ENCODE results near the gene PALD1. TPM values are rescaled to one million over a fixed set of nuclear protein-coding genes. Genes with fewer than 3 reads are reported as not detected.

Gene PALD1
- total and polyA plus RNA-seq, 2 of the 13 experiments (the other 11 are each of a cell fraction or from before 2014, with no cell fraction given), result 0.07 to 0.09 TPM

GRCh38 chr10:70557086-70557845 lies 78.7 kb downstream of the PALD1 start (continued):
- TF ChIP-seq ZNF512B (CRISPR knock-in tag; IDR thresholded peaks at IDR 0.05; ENCODE audit: borderline replicate concordance), result no peak
- TF ChIP-seq ZNF567 (CRISPR knock-in tag; IDR thresholded peaks at IDR 0.05; ENCODE audit: borderline replicate concordance), result no peak
- TF ChIP-seq LBX2 (CRISPR knock-in tag; IDR thresholded peaks at IDR 0.05; ENCODE audit: borderline replicate concordance), result no peak

DNA sequence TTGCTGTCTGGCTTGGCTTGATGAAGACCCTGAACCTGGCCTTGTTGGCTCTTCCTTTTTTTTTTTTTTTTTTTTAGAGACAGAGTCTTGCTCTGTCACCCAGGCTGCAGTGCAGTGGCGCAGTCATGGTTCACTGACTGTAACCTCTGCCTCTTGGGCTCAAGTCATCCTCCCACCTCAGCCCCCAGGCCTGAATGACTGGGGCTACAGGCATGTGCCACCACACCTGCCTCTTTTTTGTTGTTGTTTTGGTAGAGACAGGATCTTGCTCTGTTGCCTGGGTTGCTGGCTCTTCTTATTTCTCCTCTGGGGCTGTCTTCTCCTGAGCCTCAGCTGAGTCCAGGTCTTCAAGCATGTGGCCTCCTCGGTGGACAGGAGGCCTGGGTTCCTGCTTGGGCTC lies 79.3 kb downstream of the PALD1 start:
- Histone ChIP-seq H2AFZ (ENCODE audit: low read length) (no peak overlapping the region), H3K9ac (ENCODE audit: insufficient read depth, low read depth, low read length) (no peak overlapping the region), H3K4me3 (replicated peaks in 1 of 3; ENCODE audit: insufficient read depth in 1 of 3, low read depth in 2 of 3, low read length in 3 of 3) (no peak overlapping the region), H3K9me3 (ENCODE audit: low read length) (no peaks in the 10 kb centered on the region), H3K27me3 (ENCODE audit: control insufficient read depth in 1 of 2, insufficient read depth in 2 of 2, low read length in 2 of 2) (peaks cover 2 to 3% of the 10 kb centered on the region in 2 experiments; a peak in 2 of 5 replicates), H3K79me2 (ENCODE audit: insufficient read depth, low read length) (no peaks in the 10 kb centered on the region), H3K27ac (ENCODE audit: extremely low read length, insufficient read depth, low read length) (no peak overlapping the region), H4K20me1 (ENCODE audit: insufficient read depth, low read length) (no peaks in the 10 kb centered on the region), H3K4me1 (ENCODE audit: insufficient read depth, low read length) (peaks cover 11% of the 10 kb centered on the region; the same call in 1 of the 2 replicates), H3K4me2 (ENCODE audit: low read depth, low read length) (no peak overlapping the region), H3K36me3 (replicated peaks in 1 of 2; ENCODE audit: control insufficient read depth in 1 of 2, insufficient read depth in 2 of 2, low read length in 2 of 2) (no peaks in the 10 kb centered on the region)
- ATAC-seq, result no peak
- WGBS (ENCODE audit: low lambda C conversion rate), result 47% methylated on average over 2 of the region's 2 CpGs
- CTCF ChIA-PET (ENCODE audit: low intra/inter-chr PET ratio, low total read pairs), result no interaction called here
- POLR2A ChIA-PET, result no interaction called here
- BruUV-seq (replicated peaks), result no TSS peak
- in situ Hi-C loops (cut with HindIII; ENCODE audit: extremely low pct_ligation_motif_present, low pct_unique_long_range_greater_than_20kb), result loop anchor here (10.0 kb wide), 1 partner anchor 327 kb away; the partner anchor contains the start of gene PCBD1
- no peak for DNase-seq (ENCODE audit: low spot score)
- FAIRE-seq, result no peak
- intact Hi-C loops (cut with micrococcal nuclease; ENCODE audit: unreplicated experiment), result loop anchor here (10.0 kb wide), 1 partner anchor 117 kb away; the partner anchor contains the start of gene ADAMTS14
- TF ChIP-seq POGZ (CRISPR knock-in tag; IDR thresholded peaks at IDR 0.05), result no peak
- TF ChIP-seq HHEX (CRISPR knock-in tag; IDR thresholded peaks at IDR 0.05), result no peak
- TF ChIP-seq MAFK (conservative IDR thresholded peaks at IDR 0.05 in 1 of 2, IDR thresholded peaks at IDR 0.05 in 1 of 2; ENCODE audit: low read length in 2 of 2), result no peak
- TF ChIP-seq, protein P1, sequence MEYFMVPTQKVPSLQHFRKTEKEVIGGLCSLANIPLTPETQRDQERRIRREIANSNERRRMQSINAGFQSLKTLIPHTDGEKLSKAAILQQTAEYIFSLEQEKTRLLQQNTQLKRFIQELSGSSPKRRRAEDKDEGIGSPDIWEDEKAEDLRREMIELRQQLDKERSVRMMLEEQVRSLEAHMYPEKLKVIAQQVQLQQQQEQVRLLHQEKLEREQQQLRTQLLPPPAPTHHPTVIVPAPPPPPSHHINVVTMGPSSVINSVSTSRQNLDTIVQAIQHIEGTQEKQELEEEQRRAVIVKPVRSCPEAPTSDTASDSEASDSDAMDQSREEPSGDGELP (IDR thresholded peaks at IDR 0.05; ENCODE audit: borderline replicate concordance, low read depth), result no peak
- no peak for TF ChIP-seq LBX2 (CRISPR knock-in tag; IDR thresholded peaks at IDR 0.05; ENCODE audit: borderline replicate concordance)
- no peak for TF ChIP-seq CAMTA2 (CRISPR knock-in tag; IDR thresholded peaks at IDR 0.05; ENCODE audit: borderline replicate concordance)
- no peak for TF ChIP-seq RBM39 (IDR thresholded peaks at IDR 0.05; ENCODE audit: low read depth, low read length, poor library complexity, severe bottlenecking)
- no peak for TF ChIP-seq ZNF354B (CRISPR knock-in tag; IDR thresholded peaks at IDR 0.05)
- TF ChIP-seq NBN (conservative IDR thresholded peaks at IDR 0.05), result no peak
- no peak for TF ChIP-seq ZKSCAN8 (CRISPR knock-in tag; IDR thresholded peaks at IDR 0.05; ENCODE audit: borderline replicate concordance)
- no peak for TF ChIP-seq ZNF12 (CRISPR knock-in tag; IDR thresholded peaks at IDR 0.05)
- TF ChIP-seq SMARCE1 (IDR thresholded peaks at IDR 0.05; ENCODE audit: borderline replicate concordance), result no peak
- TF ChIP-seq, protein P2, sequence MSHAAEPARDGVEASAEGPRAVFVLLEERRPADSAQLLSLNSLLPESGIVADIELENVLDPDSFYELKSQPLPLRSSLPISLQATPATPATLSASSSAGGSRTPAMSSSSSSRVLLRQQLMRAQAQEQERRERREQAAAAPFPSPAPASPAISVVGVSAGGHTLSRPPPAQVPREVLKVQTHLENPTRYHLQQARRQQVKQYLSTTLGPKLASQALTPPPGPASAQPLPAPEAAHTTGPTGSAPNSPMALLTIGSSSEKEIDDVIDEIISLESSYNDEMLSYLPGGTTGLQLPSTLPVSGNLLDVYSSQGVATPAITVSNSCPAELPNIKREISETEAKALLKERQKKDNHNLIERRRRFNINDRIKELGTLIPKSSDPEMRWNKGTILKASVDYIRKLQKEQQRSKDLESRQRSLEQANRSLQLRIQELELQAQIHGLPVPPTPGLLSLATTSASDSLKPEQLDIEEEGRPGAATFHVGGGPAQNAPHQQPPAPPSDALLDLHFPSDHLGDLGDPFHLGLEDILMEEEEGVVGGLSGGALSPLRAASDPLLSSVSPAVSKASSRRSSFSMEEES (CRISPR knock-in tag; IDR thresholded peaks at IDR 0.05), result no peak
- no peak for TF ChIP-seq ZNF749 (CRISPR knock-in tag; IDR thresholded peaks at IDR 0.05; ENCODE audit: borderline replicate concordance)

All from HepG2 (cell line).